Liver (tissue), 9 donors: Measurements from ENCODE around the gene BICDL2. TPM values are rescaled to one million over a fixed set of nuclear protein-coding genes. Genes with fewer than 3 reads are reported as not detected.

Source experiments
- DNase-seq: peaks from one replicate; pipeline ENCODE4 v3.0.0-alpha.2; 2017; ENCODE audit warnings: low spot score
- H3K27ac ChIP-seq, 2 donors: one replicate each; pipeline ENCODE4 v1.7.0; 2013; ENCODE audit warnings: inconsistent platforms in 2 of 2, low read length in 2 of 2, control low read depth in 1 of 2, low read depth in 1 of 2, mild to moderate bottlenecking in 1 of 2
- H3K27me3 ChIP-seq, 4 donors: one replicate each; pipeline versions ENCODE4 v1.6.1 to v1.7.0; 2013; ENCODE audit warnings: low read length in 3 of 4, inconsistent platforms in 1 of 4, mild to moderate bottlenecking in 1 of 4, moderate library complexity in 1 of 4; ENCODE audit not compliant: control insufficient read depth in 4 of 4, insufficient read depth in 4 of 4
- H3K36me3 ChIP-seq, 4 donors: one replicate each; pipeline versions ENCODE4 v1.6.1 to v1.7.0; 2013; ENCODE audit warnings: low read length in 3 of 4, mild to moderate bottlenecking in 3 of 4, low read depth in 1 of 4, moderate library complexity in 1 of 4; ENCODE audit not compliant: control insufficient read depth in 4 of 4, insufficient read depth in 3 of 4
- H3K4me1 ChIP-seq, 4 donors: one replicate each; pipeline versions ENCODE4 v1.6.1 to v1.7.0; 2013; ENCODE audit warnings: low read length in 3 of 4, mild to moderate bottlenecking in 3 of 4, moderate library complexity in 1 of 4; ENCODE audit not compliant: control insufficient read depth in 4 of 4, insufficient read depth in 4 of 4
- H3K4me3 ChIP-seq, 3 donors: one replicate each; pipeline versions ENCODE4 v1.6.1 to v1.7.0; 2013; ENCODE audit warnings: low read length in 3 of 3, control low read depth in 1 of 3, low read depth in 1 of 3, mild to moderate bottlenecking in 1 of 3
- H3K9ac ChIP-seq, 2 donors: one replicate each; pipeline ENCODE4 v1.7.0; 2013; ENCODE audit warnings: low read length in 2 of 2, mild to moderate bottlenecking in 2 of 2, moderate library complexity in 2 of 2, control low read depth in 1 of 2, low read depth in 1 of 2
- H3K9me3 ChIP-seq, 4 donors: one replicate each; pipeline versions ENCODE4 v1.6.1 to v1.7.0; 2013; ENCODE audit warnings: low read length in 3 of 4; ENCODE audit not compliant: control insufficient read depth in 4 of 4
- ATF3 ChIP-seq: IDR thresholded peaks from 2 replicates; pipeline ENCODE4 v1.6.1; 2016; ENCODE audit warnings: antibody characterized with exemption
- EGR1 ChIP-seq, 2 donors: IDR thresholded peaks; 2 replicates each; pipeline ENCODE4 v1.6.1; 2016 to 2018; ENCODE audit warnings: antibody characterized with exemption in 2 of 2, low read depth in 2 of 2
- FOXA1 ChIP-seq: IDR thresholded peaks from 2 replicates; pipeline ENCODE4 v1.6.1; 2016; ENCODE audit warnings: antibody characterized with exemption
- FOXA2 ChIP-seq: IDR thresholded peaks from 2 replicates; pipeline ENCODE4 v1.6.1; 2016; ENCODE audit warnings: antibody characterized with exemption
- GABPA ChIP-seq, 2 donors: IDR thresholded peaks in 1 of 2; conservative IDR thresholded peaks in 1 of 2; 2 replicates each; pipeline ENCODE4 v1.6.1; 2016; ENCODE audit warnings: antibody characterized with exemption in 2 of 2, mild to moderate bottlenecking in 1 of 2, moderate library complexity in 1 of 2
- HNF4A ChIP-seq, 2 donors: conservative IDR thresholded peaks; 2 replicates each; pipeline ENCODE4 v1.6.1; 2016; ENCODE audit warnings: antibody characterized with exemption in 2 of 2, mild to moderate bottlenecking in 2 of 2
- HNF4G ChIP-seq: IDR thresholded peaks from 2 replicates; pipeline ENCODE4 v1.6.1; 2016; ENCODE audit warnings: antibody characterized with exemption
- JUND ChIP-seq, 2 donors: IDR thresholded peaks; 2 replicates each; pipeline ENCODE4 v1.6.1; 2016; ENCODE audit warnings: antibody characterized with exemption in 2 of 2
- NR2F2 ChIP-seq: IDR thresholded peaks from 2 replicates; pipeline ENCODE4 v1.6.1; 2016; ENCODE audit warnings: antibody characterized with exemption
- RAD21 ChIP-seq, 2 donors: IDR thresholded peaks; 2 replicates each; pipeline ENCODE4 v1.6.1; 2016; ENCODE audit warnings: antibody characterized with exemption in 2 of 2, mild to moderate bottlenecking in 2 of 2
- RXRA ChIP-seq, 2 donors: IDR thresholded peaks; 2 replicates each; pipeline ENCODE4 v1.6.1; 2017 to 2018; ENCODE audit warnings: antibody characterized with exemption in 2 of 2, mild to moderate bottlenecking in 1 of 2
- SP1 ChIP-seq: IDR thresholded peaks from 2 replicates; pipeline ENCODE4 v1.6.1; 2018; ENCODE audit warnings: antibody characterized with exemption, mild to moderate bottlenecking
- TAF1 ChIP-seq: conservative IDR thresholded peaks from 2 replicates; pipeline ENCODE4 v1.6.1; 2016; ENCODE audit warnings: antibody characterized with exemption, mild to moderate bottlenecking
- YY1 ChIP-seq: IDR thresholded peaks from 2 replicates; pipeline ENCODE4 v1.6.1; 2016; ENCODE audit warnings: antibody characterized with exemption, mild to moderate bottlenecking
- WGBS: extraction: QIAGEN DNeasy Blood & Tissue Kit; methylation state at CpG from one replicate; pipeline ENCODE4 v1.1.7; 2013; 5-methylcytosine and 5-hydroxymethylcytosine counted together
- polyA plus RNA-seq, 2 donors: library from polyadenylated mRNA; stranded (reverse) in 1 of 2; unstranded in 1 of 2; fragments of 200-250 nt in 1 of 2; fragments of >200 nt in 1 of 2; fragmentation: Nextera tagmentation in 1 of 2; extraction: Ambion mirVana in 1 of 2; gene quantifications; one replicate each; pipeline versions ENCODE4 v1.2.1 to v1.2.3, GENCODE V29; 2013 to 2015
- total RNA-seq, 2 donors: library from RNA; depleted of rRNA; stranded (reverse); fragments of >200 nt; gene quantifications; one replicate each; pipeline ENCODE4 v1.2.3, GENCODE V29; 2014
- TF ChIP-seq, protein P1 (sequence below): IDR thresholded peaks from 2 replicates; pipeline ENCODE4 v1.6.1; 2016; ENCODE audit warnings: antibody characterized with exemption
- TF ChIP-seq, protein P2 (sequence below): IDR thresholded peaks from 2 replicates; pipeline ENCODE4 v1.6.1; 2016; ENCODE audit warnings: antibody characterized with exemption
- TF ChIP-seq, protein P3 (sequence below): IDR thresholded peaks from 2 replicates; pipeline ENCODE4 v1.6.1; 2016; ENCODE audit warnings: antibody characterized with exemption, mild to moderate bottlenecking
- donor health status: healthy.
- donor health status: healthy.
- donor health status: healthy.
- donor health status: healthy.
- donor health status: healthy.

Gene BICDL2
- total and polyA plus RNA-seq, 4 donors, result 0.15 to 0.59 (median 0.33) TPM; not detected in 1

- TF ChIP-seq, protein P1, sequence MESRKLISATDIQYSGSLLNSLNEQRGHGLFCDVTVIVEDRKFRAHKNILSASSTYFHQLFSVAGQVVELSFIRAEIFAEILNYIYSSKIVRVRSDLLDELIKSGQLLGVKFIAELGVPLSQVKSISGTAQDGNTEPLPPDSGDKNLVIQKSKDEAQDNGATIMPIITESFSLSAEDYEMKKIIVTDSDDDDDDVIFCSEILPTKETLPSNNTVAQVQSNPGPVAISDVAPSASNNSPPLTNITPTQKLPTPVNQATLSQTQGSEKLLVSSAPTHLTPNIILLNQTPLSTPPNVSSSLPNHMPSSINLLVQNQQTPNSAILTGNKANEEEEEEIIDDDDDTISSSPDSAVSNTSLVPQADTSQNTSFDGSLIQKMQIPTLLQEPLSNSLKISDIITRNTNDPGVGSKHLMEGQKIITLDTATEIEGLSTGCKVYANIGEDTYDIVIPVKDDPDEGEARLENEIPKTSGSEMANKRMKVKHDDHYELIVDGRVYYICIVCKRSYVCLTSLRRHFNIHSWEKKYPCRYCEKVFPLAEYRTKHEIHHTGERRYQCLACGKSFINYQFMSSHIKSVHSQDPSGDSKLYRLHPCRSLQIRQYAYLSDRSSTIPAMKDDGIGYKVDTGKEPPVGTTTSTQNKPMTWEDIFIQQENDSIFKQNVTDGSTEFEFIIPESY, result no peak
- no peak for TF ChIP-seq FOXA2
Measured at GRCh38 chr16:3012246-3012645, 24.5 kb downstream of the BICDL2 start (continued).

DNA sequence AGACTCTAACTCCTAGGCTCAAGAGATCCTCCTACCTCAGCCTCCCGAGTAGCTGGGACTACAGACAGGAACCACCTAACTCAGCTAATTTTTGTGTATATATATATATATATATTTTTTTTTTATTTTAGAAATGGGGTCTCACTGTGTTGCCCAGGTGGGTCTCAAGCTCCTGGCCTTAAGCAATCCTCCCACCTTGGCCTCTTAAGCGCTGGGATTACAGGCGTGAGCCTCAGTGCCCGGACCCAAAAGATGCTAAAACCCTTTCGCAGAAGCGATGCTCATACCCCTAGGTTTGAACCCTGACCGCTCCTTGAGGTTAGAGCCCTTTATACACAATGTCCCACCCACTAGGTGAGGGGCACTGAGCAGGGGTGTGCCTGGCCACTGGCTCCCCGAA lies 26.2 kb downstream of the BICDL2 start:
- H3K9me3 ChIP-seq, result no peaks in the 10 kb centered on the region
- DNase-seq, result no peak
- peaks cover 22 to 53% (median 34%) of the 10 kb centered on the region in 4 donors for H3K4me1 ChIP-seq
- 95% methylated on average over 8 of the region's 8 CpGs for WGBS
- no peak overlapping the region for H3K9ac ChIP-seq
- TF ChIP-seq SP1 (no peak), JUND (IDR thresholded peaks at IDR 0.05) (no peak)
- H3K4me3 ChIP-seq, result no peak overlapping the region
- no peaks in the 10 kb centered on the region for H3K27me3 ChIP-seq
- no peak overlapping the region for H3K27ac ChIP-seq
- no peaks in the 10 kb centered on the region for H3K36me3 ChIP-seq

GRCh38 chr16:3009568-3010390 lies 27.0 kb downstream of the BICDL2 start:
- DNase-seq, result no peak
- H3K4me3 ChIP-seq, result no peak overlapping the region
- 72% methylated on average over 21 of the region's 21 CpGs for WGBS
- H3K9ac ChIP-seq, result no peak overlapping the region
- H3K4me1 ChIP-seq, result peaks cover 22 to 53% (median 34%) of the 10 kb centered on the region in 4 donors
- H3K36me3 ChIP-seq, result no peaks in the 10 kb centered on the region
- H3K27ac ChIP-seq, result no peak overlapping the region
- H3K27me3 ChIP-seq, result no peaks in the 10 kb centered on the region
- H3K9me3 ChIP-seq, result no peaks in the 10 kb centered on the region
- TF ChIP-seq, protein P2, sequence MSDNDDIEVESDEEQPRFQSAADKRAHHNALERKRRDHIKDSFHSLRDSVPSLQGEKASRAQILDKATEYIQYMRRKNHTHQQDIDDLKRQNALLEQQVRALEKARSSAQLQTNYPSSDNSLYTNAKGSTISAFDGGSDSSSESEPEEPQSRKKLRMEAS, result no peak
- TF ChIP-seq SP1, result peak; percentile 33

DNA sequence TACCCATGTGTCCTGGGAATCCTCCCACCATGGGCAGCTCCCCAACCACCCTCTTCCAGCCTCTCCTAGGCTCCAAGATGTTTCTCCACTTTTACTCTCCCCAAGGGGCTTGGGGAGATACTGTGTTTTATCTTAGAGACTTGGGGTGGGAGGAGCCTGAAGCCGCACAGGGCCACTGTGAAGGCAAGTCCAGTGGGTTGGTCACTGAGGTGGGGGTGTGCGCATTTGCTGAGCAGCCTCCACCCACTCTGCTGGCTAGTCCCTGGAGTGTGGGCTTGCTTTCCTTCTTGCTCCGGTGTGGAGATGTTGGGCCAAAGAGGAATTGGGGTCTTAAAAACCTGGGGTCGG lies 28.1 kb downstream of the BICDL2 start:
- Histone ChIP-seq H3K4me3 (no peak overlapping the region), H3K9me3 (no peaks in the 10 kb centered on the region), H3K27ac (peak overlapping the region in 1 of 2 donors; percentile 90), H3K9ac (no peak overlapping the region), H3K36me3 (no peaks in the 10 kb centered on the region), H3K4me1 (peaks cover 19 to 49% (median 32%) of the 10 kb centered on the region in 4 donors), H3K27me3 (no peaks in the 10 kb centered on the region)
- WGBS, result 85% methylated on average over 4 of the region's 4 CpGs
- no peak for DNase-seq
- TF ChIP-seq, protein P2, result no peak
- TF ChIP-seq FOXA1 (no peak), RAD21 (IDR thresholded peaks at IDR 0.05) (no peak), EGR1 (IDR thresholded peaks at IDR 0.05; ENCODE audit: low read depth in 2 of 2) (no peak), HNF4G (no peak), RXRA (IDR thresholded peaks at IDR 0.05) (no peak), YY1 (no peak), ATF3 (no peak), FOXA2 (no peak), NR2F2 (no peak), GABPA (IDR thresholded peaks at IDR 0.05 in 1 of 2, conservative IDR thresholded peaks at IDR 0.05 in 1 of 2) (no peak), TAF1 (no peak), JUND (IDR thresholded peaks at IDR 0.05) (no peak), HNF4A (conservative IDR thresholded peaks at IDR 0.05) (no peak), SP1 (no peak)
- TF ChIP-seq, protein P3, sequence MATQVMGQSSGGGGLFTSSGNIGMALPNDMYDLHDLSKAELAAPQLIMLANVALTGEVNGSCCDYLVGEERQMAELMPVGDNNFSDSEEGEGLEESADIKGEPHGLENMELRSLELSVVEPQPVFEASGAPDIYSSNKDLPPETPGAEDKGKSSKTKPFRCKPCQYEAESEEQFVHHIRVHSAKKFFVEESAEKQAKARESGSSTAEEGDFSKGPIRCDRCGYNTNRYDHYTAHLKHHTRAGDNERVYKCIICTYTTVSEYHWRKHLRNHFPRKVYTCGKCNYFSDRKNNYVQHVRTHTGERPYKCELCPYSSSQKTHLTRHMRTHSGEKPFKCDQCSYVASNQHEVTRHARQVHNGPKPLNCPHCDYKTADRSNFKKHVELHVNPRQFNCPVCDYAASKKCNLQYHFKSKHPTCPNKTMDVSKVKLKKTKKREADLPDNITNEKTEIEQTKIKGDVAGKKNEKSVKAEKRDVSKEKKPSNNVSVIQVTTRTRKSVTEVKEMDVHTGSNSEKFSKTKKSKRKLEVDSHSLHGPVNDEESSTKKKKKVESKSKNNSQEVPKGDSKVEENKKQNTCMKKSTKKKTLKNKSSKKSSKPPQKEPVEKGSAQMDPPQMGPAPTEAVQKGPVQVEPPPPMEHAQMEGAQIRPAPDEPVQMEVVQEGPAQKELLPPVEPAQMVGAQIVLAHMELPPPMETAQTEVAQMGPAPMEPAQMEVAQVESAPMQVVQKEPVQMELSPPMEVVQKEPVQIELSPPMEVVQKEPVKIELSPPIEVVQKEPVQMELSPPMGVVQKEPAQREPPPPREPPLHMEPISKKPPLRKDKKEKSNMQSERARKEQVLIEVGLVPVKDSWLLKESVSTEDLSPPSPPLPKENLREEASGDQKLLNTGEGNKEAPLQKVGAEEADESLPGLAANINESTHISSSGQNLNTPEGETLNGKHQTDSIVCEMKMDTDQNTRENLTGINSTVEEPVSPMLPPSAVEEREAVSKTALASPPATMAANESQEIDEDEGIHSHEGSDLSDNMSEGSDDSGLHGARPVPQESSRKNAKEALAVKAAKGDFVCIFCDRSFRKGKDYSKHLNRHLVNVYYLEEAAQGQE, result no peak
- TF ChIP-seq, protein P1, result no peak
